Ovary (tissue), 9 donors: Measurements from ENCODE around the gene EFNA5. TPM values are rescaled to one million over a fixed set of nuclear protein-coding genes. Genes with fewer than 3 reads are reported as not detected.

Source experiments
- DNase-seq, 5 donors: peaks; one replicate each; pipeline ENCODE4 v3.0.0-alpha.2; 2019 to 2020
- H3K27ac ChIP-seq, 2 donors: fragments of 200-600 bp; one replicate each; pipeline versions ENCODE4 v1.5.1 to v1.8.0; 2019 to 2022
- H3K27me3 ChIP-seq: fragments of 200-600 bp; one replicate; pipeline ENCODE4 v1.8.0; 2022
- H3K36me3 ChIP-seq: fragments of 200-600 bp; sonication (generic); one replicate; pipeline ENCODE4 v1.5.1; 2019
- H3K4me1 ChIP-seq: one replicate; pipeline ENCODE4 v1.8.1; 2013; ENCODE audit warnings: mild to moderate bottlenecking, moderate library complexity; ENCODE audit not compliant: insufficient read depth
- H3K4me3 ChIP-seq: fragments of 200-600 bp; sonication (generic); one replicate; pipeline ENCODE4 v1.5.1; 2017
- H3K9me3 ChIP-seq, 2 donors: fragments of 200-600 bp in 1 of 2; sonication (generic) in 1 of 2; one replicate each; pipeline versions ENCODE4 v1.5.1 to v1.8.1; 2013 to 2019; ENCODE audit warnings: mild to moderate bottlenecking in 1 of 2, moderate library complexity in 1 of 2
- EP300 ChIP-seq: sonication (generic); formaldehyde crosslinking; IDR thresholded peaks from one replicate; pipeline ENCODE4 v1.6.1; 2017; ENCODE audit warnings: antibody characterized with exemption
- POLR2A ChIP-seq: fragments of 450-650 bp; IDR thresholded peaks from one replicate; pipeline ENCODE4 v1.6.1; 2017; ENCODE audit warnings: antibody characterized with exemption, mild to moderate bottlenecking, moderate library complexity
- WGBS, 3 donors: extraction: QIAGEN DNeasy Blood & Tissue Kit in 1 of 3; methylation state at CpG; one replicate each; pipeline versions ENCODE4 v1.1.5 to v1.1.7; 2013 to 2017; 5-methylcytosine and 5-hydroxymethylcytosine counted together
- intact Hi-C, 4 donors: fragments of 100-400 bp; cut with DNase I; formaldehyde crosslinking; loops; one replicate each; pipeline versions ENCODE4 v1.11.0 to v1.15.1; 2022 to 2023
- polyA plus RNA-seq, 2 donors: library from polyadenylated mRNA; stranded (reverse); fragments of 200-250 nt in 1 of 2; fragments of 350-450 nt in 1 of 2; fragmentation: Illumina TruSeq in 1 of 2; extraction: RNeasy Lipid Tissue Mini Kit (QIAGEN cat#74804) in 1 of 2; gene quantifications; one replicate each; pipeline ENCODE4 v1.2.3, GENCODE V29; 2013 to 2014
- total RNA-seq, 7 donors: library from RNA; depleted of rRNA in 2 of 7; stranded (reverse); fragments of >200 nt in 2 of 7; fragmentation: NEBNext Ultra II Directional in 3 of 7; extraction: Animal tissue kit (Norgen Biotek cat#: 25700) in 3 of 7; gene quantifications; one replicate each; pipeline versions ENCODE4 v1.1.0 to v1.2.4, GENCODE V29; 2016 to 2023
- TF ChIP-seq, protein P1 (sequence below), 3 donors: fragments of 450-650 bp in 2 of 3; fragments of 200-600 bp in 1 of 3; IDR thresholded peaks; one replicate each; pipeline versions ENCODE4 v1.5.1 to v1.8.0; 2016 to 2022; ENCODE audit warnings: antibody characterized with exemption in 3 of 3, mild to moderate bottlenecking in 1 of 3
- donor health status: DM: no; HTN: no; CAD: no; lungs with moderate emphysema.
- donor health status: DM: no; HTN: no; CAD: no.
- donor health status: Bipolar disorder and iron deficiency.
- donor health status: DM: yes; HTN: yes; CAD: no.
- donor health status: DM: no; HTN: no; CAD: no.
- donor health status: DM: yes; HTN: yes; CAD: no.

Gene EFNA5
- total and polyA plus RNA-seq, 9 donors, result 1.5 to 20.6 (median 7.7) TPM

DNA sequence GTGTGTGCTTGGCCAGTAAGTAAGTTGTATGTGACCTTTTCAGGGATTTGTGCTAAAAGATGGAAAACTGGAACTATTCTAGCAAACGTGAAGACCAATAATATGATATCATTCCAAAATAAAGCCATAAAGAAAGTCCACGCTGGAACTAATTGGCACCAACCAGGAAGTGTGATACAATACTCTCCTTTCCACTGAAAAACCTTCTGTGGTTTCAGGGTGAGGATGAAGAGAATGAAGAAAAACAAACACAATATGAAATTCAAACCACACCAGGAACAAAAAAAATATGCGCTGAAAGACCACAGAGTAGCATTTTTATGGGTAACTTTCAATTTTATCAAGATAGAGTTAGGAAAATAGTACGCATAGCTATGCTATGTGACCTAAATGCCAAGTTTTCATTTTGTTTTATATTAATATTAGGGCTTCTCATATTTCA lies 105.8 kb downstream of the EFNA5 start:
- Histone ChIP-seq H3K27ac (no peak overlapping the region), H3K9me3 (no peaks in the 10 kb centered on the region), H3K4me3 (no peak overlapping the region), H3K36me3 (no peaks in the 10 kb centered on the region), H3K4me1 (no peaks in the 10 kb centered on the region), H3K27me3 (no peaks in the 10 kb centered on the region)
- TF ChIP-seq POLR2A (no peak), EP300 (no peak)
- TF ChIP-seq, protein P1, sequence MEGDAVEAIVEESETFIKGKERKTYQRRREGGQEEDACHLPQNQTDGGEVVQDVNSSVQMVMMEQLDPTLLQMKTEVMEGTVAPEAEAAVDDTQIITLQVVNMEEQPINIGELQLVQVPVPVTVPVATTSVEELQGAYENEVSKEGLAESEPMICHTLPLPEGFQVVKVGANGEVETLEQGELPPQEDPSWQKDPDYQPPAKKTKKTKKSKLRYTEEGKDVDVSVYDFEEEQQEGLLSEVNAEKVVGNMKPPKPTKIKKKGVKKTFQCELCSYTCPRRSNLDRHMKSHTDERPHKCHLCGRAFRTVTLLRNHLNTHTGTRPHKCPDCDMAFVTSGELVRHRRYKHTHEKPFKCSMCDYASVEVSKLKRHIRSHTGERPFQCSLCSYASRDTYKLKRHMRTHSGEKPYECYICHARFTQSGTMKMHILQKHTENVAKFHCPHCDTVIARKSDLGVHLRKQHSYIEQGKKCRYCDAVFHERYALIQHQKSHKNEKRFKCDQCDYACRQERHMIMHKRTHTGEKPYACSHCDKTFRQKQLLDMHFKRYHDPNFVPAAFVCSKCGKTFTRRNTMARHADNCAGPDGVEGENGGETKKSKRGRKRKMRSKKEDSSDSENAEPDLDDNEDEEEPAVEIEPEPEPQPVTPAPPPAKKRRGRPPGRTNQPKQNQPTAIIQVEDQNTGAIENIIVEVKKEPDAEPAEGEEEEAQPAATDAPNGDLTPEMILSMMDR (IDR thresholded peaks at IDR 0.05), result no peak
- 42 to 70% (median 62%) methylated on average over 4 of the region's 4 CpGs for WGBS, 3 donors
- no peak for DNase-seq
- intact Hi-C loops, result no loop called here

DNA sequence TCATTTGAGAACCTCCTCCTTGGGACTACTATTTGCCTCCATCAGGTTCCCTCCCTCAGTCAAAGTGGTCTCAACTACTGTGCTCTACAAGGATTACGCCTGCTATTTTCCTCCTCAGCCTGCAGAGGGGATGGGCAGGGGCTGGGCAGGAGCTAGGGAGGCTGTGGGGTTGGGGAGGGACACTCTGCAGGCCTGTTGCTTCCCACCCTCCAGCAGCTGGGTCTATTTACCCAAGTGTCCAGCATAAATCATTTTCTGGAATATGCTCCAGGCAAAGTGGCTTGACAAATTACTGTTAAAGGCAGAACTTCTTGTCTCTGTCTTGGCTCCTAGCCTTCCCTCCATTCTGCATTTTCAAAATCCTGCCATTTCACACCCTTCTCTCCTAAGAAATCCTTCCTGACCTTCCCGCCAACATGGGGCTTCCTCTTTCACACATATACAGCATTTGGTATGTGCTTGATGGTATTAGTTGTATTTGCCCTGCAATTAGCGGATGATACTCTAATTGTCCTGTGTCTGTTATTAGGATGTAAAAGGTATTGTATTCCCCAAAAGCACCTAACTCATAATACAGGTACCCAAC lies 106.7 kb downstream of the EFNA5 start:
- intact Hi-C loops, result loop anchor here in 1 of 4 donors (2.0 kb wide), 1 partner anchor 25 kb away; no protein-coding TSS in a partner anchor
- TF ChIP-seq EP300 (no peak), POLR2A (no peak)
- TF ChIP-seq, protein P1 (IDR thresholded peaks at IDR 0.05), result no peak
- Histone ChIP-seq H3K9me3 (no peaks in the 10 kb centered on the region), H3K4me3 (no peak overlapping the region), H3K27me3 (no peaks in the 10 kb centered on the region), H3K4me1 (no peaks in the 10 kb centered on the region), H3K36me3 (no peaks in the 10 kb centered on the region), H3K27ac (no peak overlapping the region)
- DNase-seq, result no peak
- 94 to 96% (median 96%) methylated on average over 3 of the region's 3 CpGs for WGBS, 3 donors

DNA sequence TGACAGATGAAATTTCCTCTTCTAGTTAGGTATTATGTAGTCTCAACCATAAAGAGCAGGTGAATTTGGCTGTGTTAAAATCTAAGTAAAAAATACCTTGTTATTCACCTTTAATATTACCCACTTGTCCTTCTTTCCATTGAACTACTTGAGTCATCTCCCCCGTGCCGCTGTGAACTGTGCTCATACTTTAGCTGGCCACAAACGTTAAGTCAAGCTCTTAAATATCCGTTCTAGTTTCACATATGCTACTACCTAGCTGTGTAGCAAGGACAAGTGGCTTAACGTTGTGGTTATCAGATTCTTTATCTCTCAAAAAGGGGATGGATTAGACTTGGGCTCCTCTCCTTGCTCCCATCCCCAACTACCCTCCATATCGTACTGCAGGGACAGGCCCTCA lies 110.4 kb downstream of the EFNA5 start:
- no peak overlapping the region for H3K27ac ChIP-seq
- no peaks in the 10 kb centered on the region for H3K27me3 ChIP-seq
- TF ChIP-seq EP300, result no peak
- no peaks in the 10 kb centered on the region for H3K9me3 ChIP-seq
- WGBS, 3 donors, result 81 to 92% (median 84%) methylated on average over 6 of the region's 6 CpGs
- H3K4me1 ChIP-seq, result no peaks in the 10 kb centered on the region
- DNase-seq, result no peak
- no peak overlapping the region for H3K4me3 ChIP-seq
- intact Hi-C loops, result no loop called here
- no peaks in the 10 kb centered on the region for H3K36me3 ChIP-seq

DNA sequence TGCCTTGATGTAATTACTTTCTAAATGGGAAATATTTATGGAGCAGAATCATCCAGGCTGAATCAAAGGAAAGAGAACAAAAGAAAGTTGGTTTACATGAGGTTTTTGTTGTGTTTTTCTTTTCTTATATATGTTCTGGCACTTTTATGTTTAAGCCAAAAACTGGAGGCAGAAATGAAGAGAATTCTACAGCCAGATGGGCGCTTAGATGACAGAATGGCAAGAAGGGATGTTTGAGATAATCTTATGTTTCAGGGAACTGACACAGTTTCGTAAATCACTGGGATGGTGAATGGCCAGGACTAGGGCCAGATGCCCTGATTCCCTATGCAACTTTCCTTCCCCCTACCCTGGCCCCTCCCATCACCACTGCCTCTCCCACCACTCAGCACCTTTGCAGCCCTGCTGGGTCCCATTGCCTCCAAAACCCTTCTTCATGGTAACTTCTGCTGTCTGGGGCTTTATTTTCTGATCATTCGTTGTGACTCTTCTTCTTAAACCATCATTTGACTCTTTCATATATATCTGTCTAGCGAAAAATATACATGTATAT lies 111.8 kb downstream of the EFNA5 start:
- TF ChIP-seq, protein P1 (IDR thresholded peaks at IDR 0.05), result no peak
- TF ChIP-seq EP300, result no peak
- TF ChIP-seq POLR2A, result no peak
- no peak overlapping the region for H3K27ac ChIP-seq
- H3K36me3 ChIP-seq, result no peaks in the 10 kb centered on the region
- 92 to 96% (median 95%) methylated on average over 4 of the region's 4 CpGs for WGBS, 3 donors
- H3K27me3 ChIP-seq, result no peaks in the 10 kb centered on the region
- no peaks in the 10 kb centered on the region for H3K4me1 ChIP-seq
- intact Hi-C loops, result no loop called here
- no peak for DNase-seq
- no peaks in the 10 kb centered on the region for H3K9me3 ChIP-seq
- no peak overlapping the region for H3K4me3 ChIP-seq

DNA sequence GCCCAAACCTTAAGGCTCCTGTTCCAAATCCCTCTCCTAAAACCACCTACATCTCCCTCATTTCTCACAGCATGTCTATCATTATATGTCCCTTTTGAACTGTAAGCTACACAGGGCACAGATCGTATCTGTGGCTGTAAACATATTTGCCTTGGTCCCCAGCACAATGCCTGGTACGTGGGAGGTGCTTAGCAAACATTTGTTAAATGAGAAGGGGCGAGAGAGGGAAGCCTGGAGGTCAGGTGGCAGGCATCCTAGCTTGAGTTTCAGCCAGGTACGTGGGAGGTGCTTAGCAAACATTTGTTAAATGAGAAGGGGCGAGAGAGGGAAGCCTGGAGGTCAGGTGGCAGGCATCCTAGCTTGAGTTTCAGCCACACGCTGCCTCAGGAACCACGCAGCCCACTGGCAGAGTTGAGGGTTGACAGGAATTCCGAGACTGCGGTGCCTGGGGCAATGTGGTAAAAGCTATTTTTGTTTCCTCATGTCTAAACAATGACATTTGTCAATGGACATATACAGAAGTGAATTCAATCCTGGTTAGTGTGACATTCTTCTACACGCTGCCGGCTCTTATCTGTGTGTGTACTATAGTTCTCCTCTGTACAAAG lies 113.6 kb downstream of the EFNA5 start:
- Histone ChIP-seq H3K4me1 (no peaks in the 10 kb centered on the region), H3K27me3 (no peaks in the 10 kb centered on the region), H3K36me3 (no peaks in the 10 kb centered on the region), H3K9me3 (no peaks in the 10 kb centered on the region), H3K4me3 (no peak overlapping the region), H3K27ac (no peak overlapping the region)
- intact Hi-C loops, result no loop called here
- no peak for DNase-seq
- 87 to 92% (median 87%) methylated on average over 11 of the region's 11 CpGs for WGBS, 3 donors
- TF ChIP-seq POLR2A (no peak), EP300 (no peak)
- TF ChIP-seq, protein P1 (IDR thresholded peaks at IDR 0.05), result no peak
